OCI-LY1 (cell line): Measurements from ENCODE around the gene RAE1.

Experiments used
- CTCF ChIP-seq: fragments of 200-600 bp; sonication (generic), shearing (Covaris generic); IDR thresholded peaks from 2 replicates; pipeline ENCODE4 v1.5.1; 2017; ENCODE audit warnings: mild to moderate bottlenecking, antibody characterized with exemption, low read length, moderate library complexity, mixed read lengths
- EZH2 ChIP-seq: fragments of 200-600 bp; sonication (generic), shearing (Covaris generic); IDR thresholded peaks from 2 replicates; pipeline ENCODE4 v1.8.0; 2017; ENCODE audit warnings: borderline replicate concordance, mixed run types, mild to moderate bottlenecking, antibody characterized with exemption, low read length, moderate library complexity, mixed read lengths

DNA sequence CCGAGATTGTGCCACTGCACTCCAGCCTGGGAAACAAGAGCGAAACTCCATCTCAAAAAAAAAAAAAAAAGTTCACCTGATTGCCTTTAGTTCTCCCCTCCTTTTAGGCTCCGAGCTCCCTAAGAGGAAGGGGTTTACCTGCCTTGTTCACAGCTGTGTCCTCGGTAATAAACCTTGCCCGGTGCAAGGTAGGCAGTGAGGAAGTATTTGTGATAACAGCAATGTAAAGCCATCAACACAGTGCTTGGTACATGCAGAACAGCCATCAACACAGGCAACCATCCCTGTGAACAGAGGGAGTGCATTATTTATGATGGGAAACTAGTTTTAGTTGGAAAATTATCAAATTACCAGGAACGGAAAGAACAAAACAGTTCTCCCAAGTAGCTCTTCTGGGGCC is 23.2 kb upstream of the RAE1 start:
- TF ChIP-seq CTCF = no peak
- no peak for TF ChIP-seq EZH2
